ENCODE data around the gene NRBF2. TPM values are rescaled to one million over a fixed set of nuclear protein-coding genes. Genes with fewer than 3 reads are reported as not detected.

Gene NRBF2
- total RNA-seq, 1 donor from 2014 or later = 14.0 TPM

DNA sequence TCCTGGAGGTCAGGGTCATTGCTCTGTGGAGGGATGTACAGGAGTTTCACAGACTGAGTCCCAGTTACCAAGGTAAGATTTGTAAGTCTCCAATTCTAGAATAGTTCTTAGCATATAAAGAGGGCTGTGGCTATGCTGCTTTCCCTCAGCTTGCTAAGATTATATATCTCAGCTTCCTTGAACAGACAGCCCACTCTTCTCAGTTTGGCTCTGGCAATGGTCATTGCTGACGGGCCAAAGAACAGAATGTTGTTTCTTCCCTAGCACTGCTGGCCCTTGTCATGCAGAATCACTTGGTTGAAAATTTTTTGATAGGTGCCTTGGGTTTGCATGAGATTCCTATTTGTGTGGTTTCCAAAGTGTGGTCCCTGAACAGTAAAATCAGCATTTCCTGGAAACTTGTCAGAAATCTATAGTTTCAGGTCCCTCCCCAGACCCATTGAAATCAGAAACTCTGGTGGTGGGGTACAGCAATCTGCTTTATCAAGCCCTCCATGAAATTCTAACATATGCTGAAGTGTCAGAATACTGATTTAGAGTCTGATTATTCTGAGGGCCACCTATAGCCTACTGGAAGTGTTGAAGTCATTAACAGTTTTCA, 38.2 kb downstream of the NRBF2 start:
- no peak for DNase-seq (ENCODE audit: low read depth)
- no peak for TF ChIP-seq CTCF (conservative IDR thresholded peaks at IDR 0.05; ENCODE audit: low read depth, low read length)
- no peak overlapping the region for H3K4me3 ChIP-seq (ENCODE audit: low read depth, low read length)

GRCh38 chr10:63171926-63172325, 38.8 kb downstream of the NRBF2 start:
- TF ChIP-seq CTCF (conservative IDR thresholded peaks at IDR 0.05; ENCODE audit: low read depth, low read length) = no peak
- DNase-seq (ENCODE audit: low read depth) = no peak
- no peak overlapping the region for H3K4me3 ChIP-seq (ENCODE audit: low read depth, low read length)

DNA sequence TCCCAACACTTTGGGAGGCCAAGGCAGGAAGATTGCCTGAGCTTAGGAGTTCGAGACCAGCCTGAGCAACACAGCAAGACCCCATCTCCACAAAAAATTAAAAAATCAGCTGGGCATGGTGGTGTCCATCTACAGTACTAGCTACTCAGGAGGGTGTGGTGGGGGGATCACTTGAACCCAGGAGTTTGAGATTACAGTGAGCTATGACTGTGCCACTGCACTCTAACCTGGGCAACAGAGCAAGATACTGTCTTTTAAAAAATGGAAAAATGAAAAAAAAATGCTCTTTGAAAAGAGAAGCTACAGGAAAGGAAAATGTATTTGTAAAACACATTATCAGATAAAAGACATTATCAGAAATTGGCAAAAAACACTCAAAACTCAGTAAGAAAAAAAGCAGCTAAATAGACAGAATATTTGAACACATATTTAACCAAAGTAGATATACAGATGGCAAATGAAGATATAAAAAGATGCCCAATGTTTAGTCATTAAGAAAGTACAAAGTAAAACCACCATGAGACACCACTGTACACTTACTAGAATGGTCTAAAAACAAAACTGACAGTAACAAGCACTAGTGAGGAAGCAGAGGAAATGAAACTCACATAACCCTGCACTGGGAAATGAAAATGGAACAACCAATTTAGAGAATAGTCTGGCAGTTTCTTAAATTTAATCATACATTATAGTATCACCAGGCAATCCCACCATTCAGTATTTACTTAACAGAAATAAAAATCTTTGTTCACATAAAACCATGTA, 40.5 kb downstream of the NRBF2 start:
- H3K4me3 ChIP-seq (ENCODE audit: low read depth, low read length) = no peak overlapping the region
- no peak for TF ChIP-seq CTCF (conservative IDR thresholded peaks at IDR 0.05; ENCODE audit: low read depth, low read length)
- DNase-seq (ENCODE audit: low read depth) = no peak

DNA sequence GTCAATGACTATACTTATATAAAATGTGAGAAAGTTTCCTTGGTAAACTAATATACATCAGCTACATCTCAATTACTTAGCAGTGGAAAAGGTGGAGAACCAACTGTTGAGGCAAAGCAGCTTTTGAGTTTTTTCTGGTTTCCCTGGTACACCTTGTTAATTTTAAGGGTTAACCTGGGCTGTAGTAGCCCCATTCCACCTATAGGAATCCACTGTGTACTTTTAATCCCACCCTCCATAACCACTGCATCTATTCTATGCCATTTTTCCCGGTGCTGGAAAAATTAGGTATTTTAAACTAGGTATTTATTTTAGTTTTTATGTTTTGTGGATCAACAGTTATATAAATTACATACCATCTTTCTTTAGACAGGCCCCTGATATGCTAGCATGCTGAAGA, 42.4 kb downstream of the NRBF2 start:
- H3K4me3 ChIP-seq (ENCODE audit: low read depth, low read length) = no peak overlapping the region
- TF ChIP-seq CTCF (conservative IDR thresholded peaks at IDR 0.05; ENCODE audit: low read depth, low read length) = no peak
- no peak for DNase-seq (ENCODE audit: low read depth)

DNA sequence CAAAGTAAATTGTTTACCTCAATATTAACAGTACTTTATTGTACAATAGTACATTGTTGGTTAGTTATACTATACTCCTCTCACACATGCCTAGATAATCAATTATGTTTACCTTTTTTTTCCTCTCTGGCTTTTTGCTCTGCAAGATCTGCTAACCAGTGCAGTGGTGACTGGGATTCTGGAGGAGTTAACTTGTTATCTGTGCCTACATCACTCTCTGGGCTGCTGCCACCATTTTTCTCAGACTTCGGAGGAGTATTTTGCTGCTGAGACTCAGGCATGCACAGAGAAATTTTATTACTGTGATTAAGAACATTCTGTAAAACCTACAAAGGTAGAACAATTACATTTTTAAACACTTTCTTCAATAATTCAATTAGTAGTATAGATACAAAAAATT, 59.7 kb downstream of the NRBF2 start:
- DNase-seq (ENCODE audit: low read depth) = no peak
- no peak for TF ChIP-seq CTCF (conservative IDR thresholded peaks at IDR 0.05; ENCODE audit: low read depth, low read length)
- H3K4me3 ChIP-seq (ENCODE audit: low read depth, low read length) = no peak overlapping the region

DNA sequence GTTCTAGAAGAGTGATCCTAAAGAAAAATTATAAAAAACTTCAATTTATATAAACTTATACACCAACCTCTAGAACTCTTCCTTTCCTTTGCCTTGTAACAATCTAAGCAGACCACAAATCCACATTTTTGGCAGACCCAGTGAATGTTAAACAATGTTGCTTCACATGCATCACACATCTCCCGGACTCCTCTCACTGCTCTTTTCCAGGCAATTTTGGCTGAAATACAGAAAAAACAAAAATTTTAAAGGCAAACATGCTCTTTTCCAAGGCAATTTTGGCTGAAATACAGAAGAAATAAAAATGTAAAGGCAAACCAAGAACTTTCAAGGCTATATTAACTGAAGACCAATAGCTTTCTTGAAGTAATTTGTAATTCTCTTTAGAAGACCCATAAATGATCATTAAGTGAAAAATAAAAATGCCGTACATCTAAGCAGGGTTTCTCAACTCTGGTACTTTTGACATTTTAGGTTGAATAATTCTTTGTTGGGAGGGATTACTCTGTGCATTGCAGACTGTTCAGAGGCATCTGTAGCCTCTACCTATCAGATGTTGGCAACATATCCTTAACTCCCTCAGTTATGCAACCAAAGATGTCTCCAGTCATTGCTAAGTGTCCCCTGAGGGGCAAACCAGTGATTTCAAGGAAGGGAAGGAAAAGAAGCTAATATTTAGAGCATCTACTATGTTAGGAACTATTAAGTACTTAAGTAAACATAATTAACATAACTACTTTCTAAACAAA, 64.4 kb downstream of the NRBF2 start:
- no peak for DNase-seq (ENCODE audit: low read depth)
- no peak overlapping the region for H3K4me3 ChIP-seq (ENCODE audit: low read depth, low read length)
- TF ChIP-seq CTCF (conservative IDR thresholded peaks at IDR 0.05; ENCODE audit: low read depth, low read length) = no peak
